Mucosa of rectum (tissue), 2 donors: ENCODE results near the gene WDR49.

ENCODE experiments used
- H3K27ac ChIP-seq, 2 donors: one replicate each; pipeline ENCODE4 v1.7.0; 2013; ENCODE audit warnings: inconsistent platforms in 2 of 2, low read depth in 2 of 2, low read length in 2 of 2
- H3K27me3 ChIP-seq, 2 donors: one replicate each; pipeline ENCODE4 v1.7.0; 2013; ENCODE audit warnings: low read length in 2 of 2; ENCODE audit not compliant: control insufficient read depth in 2 of 2, insufficient read depth in 2 of 2
- H3K36me3 ChIP-seq, 2 donors: one replicate each; pipeline ENCODE4 v1.7.0; 2013; ENCODE audit warnings: low read length in 2 of 2; ENCODE audit not compliant: control insufficient read depth in 2 of 2, insufficient read depth in 2 of 2
- H3K4me1 ChIP-seq, 2 donors: one replicate each; pipeline ENCODE4 v1.7.0; 2013; ENCODE audit warnings: low read length in 2 of 2, mild to moderate bottlenecking in 1 of 2; ENCODE audit not compliant: control insufficient read depth in 2 of 2, insufficient read depth in 2 of 2
- H3K4me3 ChIP-seq, 2 donors: one replicate each; pipeline ENCODE4 v1.7.0; 2013; ENCODE audit warnings: low read length in 2 of 2
- H3K9ac ChIP-seq, 2 donors: one replicate each; pipeline ENCODE4 v1.7.0; 2013; ENCODE audit warnings: low read length in 2 of 2, low read depth in 1 of 2, mild to moderate bottlenecking in 1 of 2
- H3K9me3 ChIP-seq, 2 donors: one replicate each; pipeline ENCODE4 v1.7.0; 2013; ENCODE audit warnings: low read length in 2 of 2; ENCODE audit not compliant: control insufficient read depth in 2 of 2
- donor health status: healthy.
- donor health status: Normal muscosa, but diverticular disease.

WDR49 gene

DNA sequence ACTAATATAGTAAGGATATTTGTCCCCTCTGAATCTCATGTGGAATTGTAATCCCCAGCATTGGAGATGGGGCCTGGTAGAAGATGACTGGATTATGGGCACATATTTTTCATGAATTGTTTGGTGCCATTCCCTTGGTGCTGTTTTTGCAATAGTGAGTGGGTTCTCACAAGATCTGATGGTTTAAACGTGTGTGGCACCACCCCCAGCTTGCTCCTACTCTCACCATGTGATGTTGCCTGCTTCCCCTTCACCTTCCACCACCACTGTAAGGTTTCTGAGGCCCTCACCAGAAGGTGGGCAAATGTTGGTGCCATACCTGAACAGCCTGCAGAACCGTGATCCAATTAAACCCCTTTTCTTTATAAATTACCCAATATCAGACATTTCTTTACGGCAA, 151.8 kb downstream of the WDR49 start:
- Histone ChIP-seq H3K27ac (no peak overlapping the region), H3K4me1 (no peaks in the 10 kb centered on the region), H3K27me3 (no peaks in the 10 kb centered on the region), H3K9ac (no peak overlapping the region), H3K36me3 (no peaks in the 10 kb centered on the region), H3K9me3 (no peaks in the 10 kb centered on the region), H3K4me3 (no peak overlapping the region)

DNA sequence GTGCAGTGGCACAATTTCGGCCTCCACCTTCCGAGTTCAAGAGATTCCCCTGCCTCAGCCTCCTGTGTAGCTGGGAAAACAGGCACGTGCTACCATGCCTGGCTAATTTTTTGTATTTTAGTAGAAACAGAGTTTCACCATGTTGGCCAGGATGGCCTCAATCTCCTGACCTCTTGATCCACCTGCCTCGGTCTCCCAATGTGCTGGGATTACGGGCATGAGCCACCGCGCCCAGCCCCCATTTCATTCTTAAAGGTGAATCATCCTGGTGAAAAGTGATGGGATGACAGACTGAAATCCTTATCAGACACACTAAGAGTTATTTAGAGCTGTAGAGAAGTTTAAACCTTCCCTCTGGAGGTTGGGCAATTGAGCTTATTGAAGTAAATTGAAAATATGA, 155.8 kb downstream of the WDR49 start:
- Histone ChIP-seq H3K27me3 (no peaks in the 10 kb centered on the region), H3K4me3 (no peak overlapping the region), H3K27ac (no peak overlapping the region), H3K9ac (no peak overlapping the region), H3K9me3 (no peaks in the 10 kb centered on the region), H3K36me3 (no peaks in the 10 kb centered on the region), H3K4me1 (no peaks in the 10 kb centered on the region)

DNA sequence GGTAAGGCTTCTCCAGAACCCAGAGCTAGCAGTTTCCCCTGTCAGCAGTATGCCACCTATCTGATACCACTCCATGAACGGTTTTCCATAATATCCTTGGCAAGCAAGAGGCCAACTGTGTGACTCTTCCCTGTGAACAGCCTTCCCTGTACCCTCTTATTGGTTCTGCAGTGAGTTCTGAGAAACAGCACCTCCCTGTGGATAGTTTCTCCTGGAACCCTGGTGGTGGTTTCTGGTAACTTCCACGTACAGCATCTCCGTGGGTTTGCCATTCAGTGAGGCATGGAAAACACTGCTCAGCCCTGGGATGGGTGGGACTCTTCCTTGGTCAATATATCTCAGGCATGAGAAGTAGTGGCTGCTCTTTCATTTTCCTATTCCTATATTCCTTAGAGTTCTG, 160.5 kb downstream of the WDR49 start:
- H3K9ac ChIP-seq, result no peak overlapping the region
- H3K27ac ChIP-seq, result no peak overlapping the region
- no peaks in the 10 kb centered on the region for H3K9me3 ChIP-seq
- no peaks in the 10 kb centered on the region for H3K27me3 ChIP-seq
- no peaks in the 10 kb centered on the region for H3K36me3 ChIP-seq
- H3K4me1 ChIP-seq, result no peaks in the 10 kb centered on the region
- H3K4me3 ChIP-seq, result no peak overlapping the region

GRCh38 chr3:167491621-167492020, 162.1 kb downstream of the WDR49 start:
- H3K9me3 ChIP-seq, result no peaks in the 10 kb centered on the region
- no peak overlapping the region for H3K27ac ChIP-seq
- no peaks in the 10 kb centered on the region for H3K4me1 ChIP-seq
- H3K36me3 ChIP-seq, result no peaks in the 10 kb centered on the region
- H3K27me3 ChIP-seq, result no peaks in the 10 kb centered on the region
- no peak overlapping the region for H3K4me3 ChIP-seq
- H3K9ac ChIP-seq, result no peak overlapping the region

- Histone ChIP-seq H3K4me3 (no peak overlapping the region), H3K9ac (no peak overlapping the region), H3K4me1 (no peaks in the 10 kb centered on the region), H3K27me3 (no peaks in the 10 kb centered on the region), H3K27ac (no peak overlapping the region), H3K9me3 (no peaks in the 10 kb centered on the region), H3K36me3 (no peaks in the 10 kb centered on the region)
These were observed 164.2 kb downstream of the WDR49 start for GRCh38 chr3:167489571-167489970.

DNA sequence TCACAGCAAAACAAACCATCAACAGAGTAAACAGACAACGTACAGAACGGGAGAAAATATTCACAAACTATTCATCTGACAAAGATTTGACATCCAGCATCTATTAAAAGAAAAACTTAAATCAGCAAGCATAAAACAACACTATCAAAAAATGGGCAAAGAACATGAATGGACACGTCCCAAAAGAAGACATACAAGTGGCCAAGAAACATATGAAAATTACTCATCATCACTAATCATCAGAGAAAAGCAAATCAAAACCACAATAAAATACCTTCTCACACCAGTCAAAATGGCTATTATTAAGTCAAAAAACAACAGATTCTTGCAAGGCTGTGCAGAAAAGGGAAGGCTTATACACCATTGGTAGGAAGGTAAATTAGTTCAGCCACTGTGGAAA, 166.2 kb downstream of the WDR49 start:
- Histone ChIP-seq H3K36me3 (no peaks in the 10 kb centered on the region), H3K9me3 (no peaks in the 10 kb centered on the region), H3K27me3 (no peaks in the 10 kb centered on the region)

DNA sequence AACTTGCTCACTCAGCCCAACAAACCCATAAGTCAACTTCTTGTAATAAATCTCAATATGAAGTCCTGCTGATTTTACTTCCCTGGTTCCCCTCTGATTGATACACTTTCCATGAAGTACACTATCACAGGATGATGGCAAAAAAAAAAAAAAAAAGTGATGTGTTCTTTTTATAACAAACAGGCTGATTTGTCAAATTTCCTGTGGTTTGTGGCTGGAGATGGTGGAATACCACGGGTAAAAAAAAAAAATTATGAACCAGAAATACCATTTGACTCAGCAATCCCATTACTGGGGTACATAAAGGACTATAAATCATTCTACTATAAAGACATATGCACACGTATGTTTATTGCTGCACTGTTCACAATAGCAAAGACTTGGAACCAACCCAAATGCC, 169.2 kb downstream of the WDR49 start:
- no peaks in the 10 kb centered on the region for H3K9me3 ChIP-seq
- H3K27me3 ChIP-seq, result no peaks in the 10 kb centered on the region
- H3K9ac ChIP-seq, result no peak overlapping the region
- no peak overlapping the region for H3K27ac ChIP-seq
- no peak overlapping the region for H3K4me3 ChIP-seq
- no peaks in the 10 kb centered on the region for H3K36me3 ChIP-seq
- H3K4me1 ChIP-seq, result no peaks in the 10 kb centered on the region

More for the DNA sequence above, 166.2 kb downstream of the WDR49 start:
- Histone ChIP-seq H3K4me1 (no peaks in the 10 kb centered on the region), H3K9ac (no peak overlapping the region), H3K27ac (no peak overlapping the region), H3K4me3 (no peak overlapping the region)

GRCh38 chr3:167483708-167484475, 169.8 kb downstream of the WDR49 start:
- H3K27me3 ChIP-seq, result no peaks in the 10 kb centered on the region
- H3K36me3 ChIP-seq, result no peaks in the 10 kb centered on the region
- no peaks in the 10 kb centered on the region for H3K9me3 ChIP-seq
- H3K27ac ChIP-seq, result no peak overlapping the region
- H3K9ac ChIP-seq, result no peak overlapping the region
- no peak overlapping the region for H3K4me3 ChIP-seq
- H3K4me1 ChIP-seq, result no peaks in the 10 kb centered on the region

GRCh38 chr3:167481164-167481563, 172.6 kb downstream of the WDR49 start:
- Histone ChIP-seq H3K36me3 (no peaks in the 10 kb centered on the region), H3K9ac (no peak overlapping the region), H3K9me3 (no peaks in the 10 kb centered on the region), H3K27ac (no peak overlapping the region), H3K27me3 (no peaks in the 10 kb centered on the region), H3K4me1 (no peaks in the 10 kb centered on the region), H3K4me3 (no peak overlapping the region)

DNA sequence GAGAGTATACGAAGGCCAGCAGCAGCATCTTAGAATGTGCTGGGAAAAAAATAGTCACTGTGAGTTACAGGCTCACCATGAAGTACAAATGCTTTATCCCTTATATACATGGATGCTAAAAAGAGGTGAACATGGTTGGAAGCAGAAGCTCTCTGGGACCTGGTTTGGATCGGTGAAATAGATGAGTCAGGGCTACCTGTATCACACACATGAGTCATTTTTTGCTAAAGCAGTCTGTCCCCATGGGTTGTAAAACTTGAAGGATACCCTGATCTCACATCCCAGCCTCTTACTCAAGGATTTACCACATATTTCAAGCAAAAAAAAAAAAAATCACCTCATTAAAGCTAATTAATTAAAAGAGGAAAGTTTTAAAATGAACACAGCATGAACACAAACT, 173.0 kb downstream of the WDR49 start:
- Histone ChIP-seq H3K9ac (no peak overlapping the region), H3K9me3 (no peaks in the 10 kb centered on the region), H3K27ac (no peak overlapping the region), H3K4me3 (no peak overlapping the region), H3K27me3 (no peaks in the 10 kb centered on the region), H3K36me3 (no peaks in the 10 kb centered on the region), H3K4me1 (no peaks in the 10 kb centered on the region)
